Activated T-cell treated with anti-CD3 and anti-CD28 coated beads, Interleukin-2, amount 50 U/mL, for 4 hours (primary cell): ENCODE results near the gene KLK15. TPM values are rescaled to one million over a fixed set of nuclear protein-coding genes. Genes with fewer than 3 reads are reported as not detected.

ENCODE experiments used
- ATAC-seq, 2 donors: fragments of 200-7000 bp; cut with Tn5 transposase; one replicate each; pipeline ENCODE4 v1.10.0; 2021
- DNase-seq: peaks from one replicate; pipeline ENCODE4 v3.0.0-alpha.2; 2020
- H3K27me3 Mint-ChIP-seq: one replicate; pipeline ENCODE4 v1.8.0; 2021; ENCODE audit warnings: low read depth, mixed read lengths
- H3K36me3 Mint-ChIP-seq: one replicate; pipeline ENCODE4 v1.8.0; 2022; ENCODE audit warnings: mixed read lengths; ENCODE audit not compliant: insufficient read depth
- H3K4me1 Mint-ChIP-seq: one replicate; pipeline ENCODE4 v1.8.0; 2021; ENCODE audit warnings: low read depth, mixed read lengths
- H3K4me3 Mint-ChIP-seq: one replicate; pipeline ENCODE4 v1.8.0; 2021; ENCODE audit warnings: mild to moderate bottlenecking, moderate library complexity, mixed read lengths
- H3K9me3 Mint-ChIP-seq: one replicate; pipeline ENCODE4 v1.8.0; 2021; ENCODE audit warnings: mixed read lengths
- total RNA-seq, 3 donors: library from RNA; stranded (reverse); gene quantifications; one replicate each; pipeline ENCODE4 v1.2.1, GENCODE V29; 2021

KLK15 gene, protein sequence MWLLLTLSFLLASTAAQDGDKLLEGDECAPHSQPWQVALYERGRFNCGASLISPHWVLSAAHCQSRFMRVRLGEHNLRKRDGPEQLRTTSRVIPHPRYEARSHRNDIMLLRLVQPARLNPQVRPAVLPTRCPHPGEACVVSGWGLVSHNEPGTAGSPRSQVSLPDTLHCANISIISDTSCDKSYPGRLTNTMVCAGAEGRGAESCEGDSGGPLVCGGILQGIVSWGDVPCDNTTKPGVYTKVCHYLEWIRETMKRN
- not detected for total RNA-seq

DNA sequence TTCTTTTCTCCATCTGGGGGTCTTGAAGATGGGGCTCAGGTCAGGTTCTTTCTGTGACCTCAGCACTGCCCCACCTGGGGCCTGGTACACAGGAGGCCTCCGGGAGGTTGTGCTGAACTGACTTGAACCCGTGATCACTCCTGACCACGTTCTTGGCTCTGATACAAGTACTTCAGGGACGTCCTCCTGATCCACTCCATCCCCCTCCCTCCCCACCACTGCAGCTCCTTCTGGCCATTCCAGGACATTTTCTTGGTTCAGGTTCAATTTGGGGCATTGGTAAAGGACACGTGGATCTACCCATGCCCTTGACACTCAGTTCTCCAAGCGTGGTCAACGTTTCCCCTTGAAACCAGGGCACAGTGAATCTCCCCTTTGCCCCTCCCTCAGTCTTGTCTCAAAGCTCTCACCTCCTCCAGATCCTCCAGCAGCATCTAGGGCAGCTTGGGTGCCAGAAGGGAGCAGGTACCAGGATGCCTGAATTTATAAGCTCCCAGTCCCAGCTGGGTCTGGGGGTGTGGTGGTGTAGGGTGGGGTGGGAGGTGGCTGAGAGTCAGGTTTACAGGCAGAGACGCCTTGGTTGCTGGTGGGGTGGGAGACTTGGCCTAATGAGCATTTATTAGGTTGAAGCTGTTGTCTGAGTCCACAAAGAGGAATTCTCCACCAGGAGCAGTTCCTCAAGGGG lies at the start of gene KLK15:
Gene KLK15 (minus strand): TSS at position 458 of the 685 bp plus-strand sequence. CDS start 2,082 bp downstream, outside the sequence.
- peaks cover 9% of the 10 kb centered on the region for H3K4me1 Mint-ChIP-seq
- ATAC-seq (no peak), DNase-seq (no peak)
- H3K36me3 Mint-ChIP-seq = no peaks in the 10 kb centered on the region
- H3K4me3 Mint-ChIP-seq = no peak within 1 kb of the TSS
- no peaks in the 10 kb centered on the region for H3K9me3 Mint-ChIP-seq
- H3K27me3 Mint-ChIP-seq = peaks cover 56% of the 10 kb centered on the region

DNA sequence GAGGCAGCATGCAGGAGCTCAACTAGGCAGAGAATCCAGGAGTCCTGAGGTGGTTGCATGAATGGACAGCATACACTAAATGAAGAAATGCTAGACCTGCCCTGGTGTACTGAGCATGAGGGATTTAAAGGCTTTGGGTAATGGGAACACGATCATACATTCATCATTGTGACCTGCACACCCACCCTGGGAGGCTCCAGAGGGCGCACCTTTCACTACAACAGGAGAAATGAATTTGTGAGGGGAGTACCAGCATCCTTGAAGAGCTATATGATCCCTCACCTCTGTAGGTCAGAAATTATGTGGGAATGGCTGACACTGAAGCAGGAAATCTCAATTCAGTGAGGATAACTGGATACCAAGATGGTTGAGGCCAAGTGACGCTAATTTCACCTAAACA lies 48.8 kb upstream of the KLK15 start:
- no peak overlapping the region for H3K4me3 Mint-ChIP-seq
- no peaks in the 10 kb centered on the region for H3K36me3 Mint-ChIP-seq
- H3K27me3 Mint-ChIP-seq = peaks cover 40% of the 10 kb centered on the region
- no peaks in the 10 kb centered on the region for H3K4me1 Mint-ChIP-seq
- DNase-seq = no peak
- ATAC-seq = no peak
- H3K9me3 Mint-ChIP-seq = no peaks in the 10 kb centered on the region

DNA sequence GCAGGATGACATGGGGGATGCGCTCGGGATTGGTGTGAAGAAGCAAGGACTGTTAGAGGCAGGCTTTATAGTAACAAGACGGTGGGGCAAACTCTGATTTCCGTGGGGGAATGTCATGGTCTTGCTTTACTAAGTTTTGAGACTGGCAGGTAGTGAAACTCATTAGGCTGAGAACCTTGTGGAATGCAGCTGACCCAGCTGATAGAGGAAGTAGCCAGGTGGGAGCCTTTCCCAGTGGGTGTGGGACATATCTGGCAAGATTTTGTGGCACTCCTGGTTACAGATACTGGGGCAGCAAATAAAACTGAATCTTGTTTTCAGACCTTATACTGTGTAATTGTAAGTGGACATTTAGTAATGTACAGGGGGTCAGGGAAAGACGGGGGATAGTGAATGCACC lies 46.9 kb upstream of the KLK15 start:
- H3K4me1 Mint-ChIP-seq = no peaks in the 10 kb centered on the region
- DNase-seq (no peak), ATAC-seq (no peak)
- H3K9me3 Mint-ChIP-seq = no peaks in the 10 kb centered on the region
- H3K36me3 Mint-ChIP-seq = no peaks in the 10 kb centered on the region
- H3K4me3 Mint-ChIP-seq = no peak overlapping the region
- peaks cover 29% of the 10 kb centered on the region for H3K27me3 Mint-ChIP-seq

DNA sequence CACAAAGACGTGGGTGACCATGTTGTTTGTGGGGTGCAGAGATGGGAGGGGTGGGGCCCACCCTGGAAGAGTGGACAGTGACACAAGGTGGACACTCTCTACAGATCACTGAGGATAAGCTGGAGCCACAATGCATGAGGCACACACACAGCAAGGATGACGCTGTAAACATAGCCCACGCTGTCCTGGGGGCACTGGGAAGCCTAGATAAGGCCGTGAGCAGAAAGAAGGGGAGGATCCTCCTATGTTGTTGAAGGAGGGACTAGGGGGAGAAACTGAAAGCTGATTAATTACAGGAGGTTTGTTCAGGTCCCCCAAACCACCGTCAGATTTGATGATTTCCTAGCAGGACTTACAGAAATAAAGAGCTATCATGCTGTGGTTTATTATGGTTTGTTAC lies 45.5 kb upstream of the KLK15 start:
- Mint-ChIP-seq H3K4me3 (no peak overlapping the region), H3K9me3 (no peaks in the 10 kb centered on the region), H3K36me3 (no peaks in the 10 kb centered on the region), H3K4me1 (no peaks in the 10 kb centered on the region), H3K27me3 (peaks cover 27% of the 10 kb centered on the region)
- DNase-seq (no peak), ATAC-seq (no peak)

DNA sequence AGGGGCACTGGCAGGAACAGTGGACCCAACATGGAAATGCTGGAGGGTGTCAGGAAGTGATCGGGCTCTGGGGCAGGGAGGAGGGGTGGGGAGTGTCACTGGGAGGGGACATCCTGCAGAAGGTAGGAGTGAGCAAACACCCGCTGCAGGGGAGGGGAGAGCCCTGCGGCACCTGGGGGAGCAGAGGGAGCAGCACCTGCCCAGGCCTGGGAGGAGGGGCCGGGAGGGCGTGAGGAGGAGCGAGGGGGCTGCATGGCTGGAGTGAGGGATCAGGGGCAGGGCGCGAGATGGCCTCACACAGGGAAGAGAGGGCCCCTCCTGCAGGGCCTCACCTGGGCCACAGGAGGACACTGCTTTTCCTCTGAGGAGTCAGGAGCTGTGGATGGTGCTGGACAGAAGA lies 44.0 kb upstream of the KLK15 start:
- ATAC-seq (no peak), DNase-seq (no peak)
- no peaks in the 10 kb centered on the region for H3K9me3 Mint-ChIP-seq
- H3K36me3 Mint-ChIP-seq = no peaks in the 10 kb centered on the region
- no peaks in the 10 kb centered on the region for H3K4me1 Mint-ChIP-seq
- peaks cover 30% of the 10 kb centered on the region for H3K27me3 Mint-ChIP-seq
- no peak overlapping the region for H3K4me3 Mint-ChIP-seq

DNA sequence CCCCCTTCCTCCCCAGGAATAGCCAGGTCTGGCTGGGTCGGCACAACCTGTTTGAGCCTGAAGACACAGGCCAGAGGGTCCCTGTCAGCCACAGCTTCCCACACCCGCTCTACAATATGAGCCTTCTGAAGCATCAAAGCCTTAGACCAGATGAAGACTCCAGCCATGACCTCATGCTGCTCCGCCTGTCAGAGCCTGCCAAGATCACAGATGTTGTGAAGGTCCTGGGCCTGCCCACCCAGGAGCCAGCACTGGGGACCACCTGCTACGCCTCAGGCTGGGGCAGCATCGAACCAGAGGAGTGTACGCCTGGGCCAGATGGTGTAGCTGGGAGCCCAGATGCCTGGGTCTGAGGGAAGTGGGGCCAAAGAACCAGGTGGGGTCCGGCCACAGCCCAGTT lies 43.1 kb upstream of the KLK15 start:
- H3K36me3 Mint-ChIP-seq = no peaks in the 10 kb centered on the region
- H3K4me1 Mint-ChIP-seq = no peaks in the 10 kb centered on the region
- ATAC-seq (no peak), DNase-seq (no peak)
- H3K9me3 Mint-ChIP-seq = no peaks in the 10 kb centered on the region
- no peak overlapping the region for H3K4me3 Mint-ChIP-seq
- peaks cover 35% of the 10 kb centered on the region for H3K27me3 Mint-ChIP-seq

DNA sequence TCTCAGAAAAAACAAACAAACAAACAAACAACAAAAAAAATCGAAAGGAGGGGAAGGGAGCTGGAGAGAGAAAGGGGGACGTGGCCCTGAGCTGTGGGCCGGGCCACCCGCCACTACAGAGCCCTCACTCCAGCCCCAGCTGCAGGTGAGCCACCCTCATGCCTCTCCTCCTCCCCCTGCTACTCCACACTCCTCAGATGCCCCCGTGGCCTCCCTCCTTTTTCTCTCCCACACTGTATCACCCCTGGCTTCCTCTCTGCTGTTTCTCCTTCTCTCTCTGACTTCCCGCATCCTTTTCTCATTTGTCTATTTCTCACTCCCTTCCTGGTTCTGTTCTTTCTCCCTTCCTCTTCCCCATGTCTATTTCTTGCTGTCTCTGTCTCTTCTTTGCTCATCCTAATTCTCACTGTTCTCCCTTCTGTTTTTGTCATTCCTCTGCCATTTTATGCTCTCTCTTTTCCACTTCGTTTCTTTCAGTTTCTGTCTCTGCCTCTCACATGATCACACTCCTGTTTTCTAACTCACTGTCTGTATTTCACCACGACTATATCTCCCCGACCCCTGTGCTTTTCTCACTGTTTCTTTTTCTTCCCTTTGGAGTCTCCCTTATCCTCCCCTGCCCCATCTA lies 42.5 kb upstream of the KLK15 start:
- Mint-ChIP-seq H3K27me3 (peaks cover 38% of the 10 kb centered on the region), H3K4me3 (no peak overlapping the region)
- no peak for ATAC-seq

DNA sequence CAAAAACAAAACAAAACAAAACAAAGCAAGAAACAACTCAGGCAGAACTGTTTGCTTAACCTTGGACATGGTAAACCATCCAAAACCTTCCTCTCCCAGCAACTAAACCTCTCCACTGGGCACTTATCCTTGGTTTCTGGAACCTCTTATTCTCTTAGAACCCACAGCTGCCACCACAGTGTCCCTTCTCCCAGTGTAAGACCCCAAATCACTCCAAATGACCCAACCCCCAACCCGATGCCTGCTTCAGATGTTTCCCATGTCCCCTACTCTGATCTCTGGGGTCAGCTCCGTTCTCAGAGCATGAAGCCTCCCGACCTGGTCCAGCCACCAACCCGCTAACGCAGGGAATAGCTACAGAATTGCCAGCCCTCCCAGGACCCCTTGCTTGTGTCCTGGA lies 40.8 kb upstream of the KLK15 start:
- peaks cover 38% of the 10 kb centered on the region for H3K27me3 Mint-ChIP-seq
- no peaks in the 10 kb centered on the region for H3K36me3 Mint-ChIP-seq

More for the DNA sequence above, 42.5 kb upstream of the KLK15 start:
- no peak for DNase-seq
- Mint-ChIP-seq H3K36me3 (no peaks in the 10 kb centered on the region), H3K4me1 (no peaks in the 10 kb centered on the region), H3K9me3 (no peaks in the 10 kb centered on the region)

DNA sequence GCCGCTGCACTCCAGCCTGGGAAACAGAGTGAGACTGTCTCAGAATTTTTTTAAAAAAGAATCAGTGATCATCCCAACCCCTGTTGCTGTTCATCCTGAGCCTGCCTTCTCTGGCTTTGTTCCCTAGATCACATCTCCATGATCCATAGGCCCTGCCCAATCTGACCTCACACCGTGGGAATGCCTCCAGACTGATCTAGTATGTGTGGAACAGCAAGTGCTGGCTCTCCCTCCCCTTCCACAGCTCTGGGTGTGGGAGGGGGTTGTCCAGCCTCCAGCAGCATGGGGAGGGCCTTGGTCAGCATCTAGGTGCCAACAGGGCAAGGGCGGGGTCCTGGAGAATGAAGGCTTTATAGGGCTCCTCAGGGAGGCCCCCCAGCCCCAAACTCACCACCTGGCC lies 39.7 kb upstream of the KLK15 start, which contains the start of gene KLK2:
Gene KLK2 (plus strand): TSS at position 384 of the 400 bp plus-strand sequence. CDS start 35 bp downstream, outside the sequence.
- Mint-ChIP-seq H3K4me3 (no peak within 1 kb of the TSS), H3K9me3 (no peaks in the 10 kb centered on the region), H3K36me3 (no peaks in the 10 kb centered on the region), H3K4me1 (no peaks in the 10 kb centered on the region), H3K27me3 (peaks cover 33% of the 10 kb centered on the region)
- no peak for ATAC-seq
- no peak for DNase-seq

More for the DNA sequence above, 40.8 kb upstream of the KLK15 start:
- H3K4me1 Mint-ChIP-seq = no peaks in the 10 kb centered on the region
- H3K4me3 Mint-ChIP-seq = no peak overlapping the region
- no peak for ATAC-seq
- DNase-seq = no peak
- no peaks in the 10 kb centered on the region for H3K9me3 Mint-ChIP-seq

DNA sequence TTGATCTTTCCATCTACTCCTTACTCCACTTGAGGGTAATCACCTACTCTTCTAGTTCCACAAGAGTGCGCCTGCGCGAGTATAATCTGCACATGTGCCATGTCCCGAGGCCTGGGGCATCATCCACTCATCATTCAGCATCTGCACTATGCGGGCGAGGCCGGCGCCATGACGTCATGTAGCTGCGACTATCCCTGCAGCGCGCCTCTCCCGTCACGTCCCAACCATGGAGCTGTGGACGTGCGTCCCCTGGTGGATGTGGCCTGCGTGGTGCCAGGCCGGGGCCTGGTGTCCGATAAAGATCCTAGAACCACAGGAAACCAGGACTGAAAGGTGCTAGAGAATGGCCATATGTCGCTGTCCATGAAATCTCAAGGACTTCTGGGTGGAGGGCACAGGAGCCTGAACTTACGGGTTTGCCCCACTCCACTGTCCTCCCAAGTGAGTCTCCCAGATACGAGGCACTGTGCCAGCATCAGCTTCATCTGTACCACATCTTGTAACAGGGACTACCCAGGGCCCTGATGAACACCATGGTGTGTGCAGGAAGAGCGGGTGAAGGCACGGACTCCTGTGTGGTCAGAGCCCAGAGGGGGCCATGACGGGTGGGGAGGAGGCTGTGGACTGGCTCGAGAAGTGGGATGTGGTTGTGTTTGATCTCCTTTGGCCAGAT lies 37.2 kb upstream of the KLK15 start:
- Mint-ChIP-seq H3K36me3 (no peaks in the 10 kb centered on the region), H3K4me3 (no peak overlapping the region), H3K9me3 (no peaks in the 10 kb centered on the region), H3K27me3 (peaks cover 46% of the 10 kb centered on the region), H3K4me1 (no peaks in the 10 kb centered on the region)
- DNase-seq (no peak), ATAC-seq (peak in 1 of 2 donors; percentile 7)

DNA sequence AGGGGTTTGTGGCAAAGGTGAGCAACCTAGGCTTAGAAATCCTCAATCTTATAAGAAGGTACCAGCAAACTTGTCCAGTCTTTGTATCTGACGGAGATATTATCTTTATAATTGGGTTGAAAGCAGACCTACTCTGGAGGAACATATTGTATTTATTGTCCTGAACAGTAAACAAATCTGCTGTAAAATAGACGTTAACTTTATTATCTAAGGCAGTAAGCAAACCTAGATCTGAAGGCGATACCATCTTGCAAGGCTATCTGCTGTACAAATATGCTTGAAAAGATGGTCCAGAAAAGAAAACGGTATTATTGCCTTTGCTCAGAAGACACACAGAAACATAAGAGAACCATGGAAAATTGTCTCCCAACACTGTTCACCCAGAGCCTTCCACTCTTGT lies 36.1 kb upstream of the KLK15 start:
- ATAC-seq (no peak), DNase-seq (no peak)
- Mint-ChIP-seq H3K9me3 (no peaks in the 10 kb centered on the region), H3K27me3 (peaks cover 50% of the 10 kb centered on the region), H3K36me3 (no peaks in the 10 kb centered on the region), H3K4me3 (no peak overlapping the region), H3K4me1 (no peaks in the 10 kb centered on the region)

DNA sequence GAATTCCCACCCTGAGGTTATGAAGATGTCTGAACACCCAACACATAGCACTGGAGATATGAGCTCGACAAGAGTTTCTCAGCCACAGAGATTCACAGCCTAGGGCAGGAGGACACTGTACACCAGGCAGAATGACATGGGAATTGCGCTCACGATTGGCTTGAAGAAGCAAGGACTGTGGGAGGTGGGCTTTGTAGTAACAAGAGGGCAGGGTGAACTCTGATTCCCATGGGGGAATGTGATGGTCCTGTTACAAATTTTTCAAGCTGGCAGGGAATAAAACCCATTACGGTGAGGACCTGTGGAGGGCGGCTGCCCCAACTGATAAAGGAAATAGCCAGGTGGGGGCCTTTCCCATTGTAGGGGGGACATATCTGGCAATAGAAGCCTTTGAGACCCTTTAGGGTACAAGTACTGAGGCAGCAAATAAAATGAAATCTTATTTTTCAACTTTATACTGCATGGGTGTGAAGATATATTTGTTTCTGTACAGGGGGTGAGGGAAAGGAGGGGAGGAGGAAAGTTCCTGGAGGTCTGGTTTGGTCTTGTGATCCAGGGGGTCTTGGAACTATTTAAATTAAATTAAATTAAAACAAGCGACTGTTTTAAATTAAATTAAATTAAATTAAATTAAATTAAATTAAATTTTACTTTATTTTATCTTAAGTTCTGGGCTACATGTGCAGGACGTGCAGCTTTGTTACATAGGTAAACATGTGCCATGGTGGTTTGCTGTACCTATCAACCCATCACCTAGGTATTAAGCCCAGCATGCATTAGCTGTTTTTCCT lies 28.3 kb upstream of the KLK15 start:
- DNase-seq = no peak
- Mint-ChIP-seq H3K4me1 (no peaks in the 10 kb centered on the region), H3K4me3 (no peak overlapping the region), H3K36me3 (peaks cover 3% of the 10 kb centered on the region), H3K27me3 (peaks cover 51% of the 10 kb centered on the region), H3K9me3 (peaks cover 10% of the 10 kb centered on the region)
- ATAC-seq = no peak

DNA sequence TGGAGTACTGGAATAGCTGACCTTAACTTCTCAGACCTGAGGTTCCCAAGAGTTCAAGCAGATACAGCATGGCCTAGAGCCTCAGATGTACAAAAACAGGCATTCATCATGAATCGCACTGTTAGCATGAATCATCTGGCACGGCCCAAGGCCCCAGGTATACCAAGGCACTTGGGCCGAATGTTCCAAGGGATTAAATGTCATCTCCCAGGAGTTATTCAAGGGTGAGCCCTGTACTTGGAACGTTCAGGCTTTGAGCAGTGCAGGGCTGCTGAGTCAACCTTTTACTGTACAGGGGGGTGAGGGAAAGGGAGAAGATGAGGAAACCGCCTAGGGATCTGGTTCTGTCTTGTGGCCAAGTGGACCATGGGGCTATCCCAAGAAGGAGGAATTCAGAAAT lies 27.6 kb upstream of the KLK15 start:
- ATAC-seq (no peak), DNase-seq (no peak)
- Mint-ChIP-seq H3K27me3 (peaks cover 50% of the 10 kb centered on the region), H3K36me3 (peaks cover 3% of the 10 kb centered on the region), H3K9me3 (peaks cover 10% of the 10 kb centered on the region), H3K4me1 (no peaks in the 10 kb centered on the region), H3K4me3 (no peak overlapping the region)

DNA sequence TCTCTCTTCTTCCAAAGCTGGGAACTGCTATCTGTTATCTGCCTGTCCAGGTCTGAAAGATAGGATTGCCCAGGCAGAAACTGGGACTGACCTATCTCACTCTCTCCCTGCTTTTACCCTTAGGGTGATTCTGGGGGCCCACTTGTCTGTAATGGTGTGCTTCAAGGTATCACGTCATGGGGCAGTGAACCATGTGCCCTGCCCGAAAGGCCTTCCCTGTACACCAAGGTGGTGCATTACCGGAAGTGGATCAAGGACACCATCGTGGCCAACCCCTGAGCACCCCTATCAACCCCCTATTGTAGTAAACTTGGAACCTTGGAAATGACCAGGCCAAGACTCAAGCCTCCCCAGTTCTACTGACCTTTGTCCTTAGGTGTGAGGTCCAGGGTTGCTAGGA lies 26.5 kb upstream of the KLK15 start:
- ATAC-seq (no peak), DNase-seq (no peak)
- peaks cover 58% of the 10 kb centered on the region for H3K27me3 Mint-ChIP-seq
- H3K4me3 Mint-ChIP-seq = no peak overlapping the region
- peaks cover 3% of the 10 kb centered on the region for H3K36me3 Mint-ChIP-seq
- no peaks in the 10 kb centered on the region for H3K4me1 Mint-ChIP-seq
- H3K9me3 Mint-ChIP-seq = peaks cover 10% of the 10 kb centered on the region
